Measurements from ENCODE around the gene CXCL3. TPM values are rescaled to one million over a fixed set of nuclear protein-coding genes. Genes with fewer than 3 reads are reported as not detected.

The CXCL3 gene
- 5.1 to 7.5 TPM (median 6.5 TPM) in 5 replicates for total RNA-seq (2022; extraction: Qiagen RNA extraction; ENCODE audit: low read depth)

DNA sequence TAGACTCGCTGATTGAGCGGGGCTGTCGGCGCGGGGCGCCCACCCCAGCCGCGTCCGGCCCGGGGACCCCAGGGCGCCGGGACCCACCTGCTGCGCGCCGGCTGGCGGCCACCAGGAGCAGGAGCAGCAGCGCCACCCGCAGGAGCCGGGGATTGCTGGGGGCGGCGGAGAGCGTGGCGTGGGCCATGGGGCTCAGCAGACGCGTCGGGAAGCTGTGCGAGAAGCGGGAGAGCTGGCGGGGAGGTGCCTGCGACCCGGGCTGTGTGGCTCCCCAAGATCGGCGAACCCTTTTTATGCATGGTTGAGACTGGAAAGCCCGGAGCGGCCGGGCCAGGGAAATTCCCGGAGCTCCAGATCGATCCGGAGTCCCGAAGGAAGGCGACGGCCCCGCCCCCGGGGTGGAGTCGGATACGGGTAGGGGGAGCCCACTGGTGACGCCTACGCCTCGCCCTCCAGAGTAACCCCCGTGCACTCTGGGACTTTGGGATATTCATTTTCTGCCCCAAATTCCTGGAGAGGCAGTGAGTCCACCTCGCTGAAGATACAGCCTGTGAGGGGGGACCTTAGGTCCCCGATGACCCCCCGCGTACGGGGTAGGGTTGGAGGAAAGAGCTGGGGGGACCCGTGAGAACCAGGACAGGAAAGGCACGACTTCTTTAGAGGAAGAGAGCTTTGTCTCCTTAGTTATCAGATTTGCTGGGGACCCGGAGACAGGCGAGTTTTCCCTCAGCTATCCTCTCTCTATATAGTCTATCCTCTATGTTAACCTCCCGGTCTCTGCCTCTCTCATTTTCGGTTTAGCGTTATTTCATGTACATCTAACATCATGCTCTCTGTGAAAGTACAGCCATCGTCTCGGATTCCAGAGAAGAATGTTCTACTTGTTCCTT is at the start of gene CXCL3:
Gene CXCL3, minus strand, starts transcription at position 265 of the 890 bp plus-strand sequence. Its CDS starts 78 bp downstream, at position 187.

GRCh38 chr4:73998040-73999011 is 40.2 kb downstream of the CXCL3 start, which contains the start of gene CXCL5:
Gene CXCL5, minus strand, starts transcription at chr4:73998677. Its CDS starts 96 bp downstream, at chr4:73998581.

DNA sequence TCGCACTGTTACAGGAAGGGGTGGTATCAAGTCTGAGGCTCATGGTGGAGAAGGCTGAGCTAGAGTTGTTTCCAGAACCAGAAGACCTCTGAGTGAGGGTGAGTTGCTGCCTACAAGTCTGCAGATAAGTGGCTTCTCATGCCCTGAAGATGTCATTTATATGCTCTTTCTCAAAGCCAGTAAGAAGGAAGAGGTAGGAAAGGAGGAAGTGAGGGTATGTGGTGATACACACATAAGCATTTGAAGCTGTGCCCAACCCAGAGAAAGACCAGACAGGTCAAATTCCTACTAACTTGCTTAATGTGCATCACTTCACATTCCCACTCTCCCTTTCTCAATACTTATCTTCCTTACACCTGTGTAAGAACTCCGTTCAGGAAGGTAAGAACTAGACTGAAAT is 50.4 kb downstream of the CXCL3 start, which contains the start of gene PPBP:
Gene PPBP, minus strand, starts transcription at position 130 of the 400 bp plus-strand sequence. Its CDS starts 87 bp downstream, at position 43.

Other genes with a start within 250 kb of the CXCL3 start
- gene CXCL6, start 202.0 kb downstream of the CXCL3 start, total RNA-seq (2022; extraction: Qiagen RNA extraction; ENCODE audit: low read depth) = not detected in 5 replicates
- gene PF4V1, start 185.4 kb downstream of the CXCL3 start, total RNA-seq (2022; extraction: Qiagen RNA extraction; ENCODE audit: low read depth) = not detected in 5 replicates
- 11.7 to 16.3 TPM (median 14.8 TPM) in 5 replicates for gene CXCL1, start 169.3 kb downstream of the CXCL3 start, total RNA-seq (2022; extraction: Qiagen RNA extraction; ENCODE audit: low read depth)
- gene PF4, start 56.7 kb downstream of the CXCL3 start, total RNA-seq (2022; extraction: Qiagen RNA extraction; ENCODE audit: low read depth) = 0.39 to 1.8 TPM (median 0.50 TPM) in 5 replicates
- gene PPBP, start 50.5 kb downstream of the CXCL3 start, total RNA-seq (2022; extraction: Qiagen RNA extraction; ENCODE audit: low read depth) = 0.18 TPM in 1 of 5 replicates, not detected in the others
- 50.1 to 60.7 TPM (median 56.4 TPM) in 5 replicates for gene CXCL5, start 40.0 kb downstream of the CXCL3 start, total RNA-seq (2022; extraction: Qiagen RNA extraction; ENCODE audit: low read depth)
- gene CXCL2, start 60.5 kb upstream of the CXCL3 start, total RNA-seq (2022; extraction: Qiagen RNA extraction; ENCODE audit: low read depth) = 15.0 to 17.9 TPM (median 15.6 TPM) in 5 replicates
- gene MTHFD2L, start 119.4 kb upstream of the CXCL3 start, total RNA-seq (2022; extraction: Qiagen RNA extraction; ENCODE audit: low read depth) = 8.5 to 13.6 TPM (median 10.5 TPM) in 5 replicates